NK-92 (cell line): ENCODE results near the gene ITGA7.

ENCODE experiments used
- DNase-seq: peaks from one replicate; lab custom pipeline; 2025; ENCODE audit not compliant: unreplicated experiment; lab: John Stamatoyannopoulos, UW

ITGA7 gene

DNA sequence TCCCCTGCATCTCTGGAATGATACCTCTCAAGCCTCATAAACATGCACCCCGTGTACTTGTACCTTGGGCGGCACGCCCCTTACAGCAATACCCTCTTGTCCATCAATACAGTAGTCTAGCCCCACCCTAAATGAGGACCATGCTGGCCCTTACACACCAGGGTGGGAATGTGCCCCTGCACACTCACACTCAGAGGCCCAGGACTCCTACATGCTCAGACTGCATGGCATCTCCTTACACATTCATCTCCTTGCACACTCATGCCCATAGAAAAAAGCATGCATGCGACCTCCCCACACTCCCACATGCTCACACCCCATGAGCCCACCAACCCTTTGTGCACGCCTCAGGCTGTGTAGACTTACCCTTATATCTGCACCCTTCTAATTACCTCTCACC, 22.0 kb downstream of the ITGA7 start:
- no peak for DNase-seq

DNA sequence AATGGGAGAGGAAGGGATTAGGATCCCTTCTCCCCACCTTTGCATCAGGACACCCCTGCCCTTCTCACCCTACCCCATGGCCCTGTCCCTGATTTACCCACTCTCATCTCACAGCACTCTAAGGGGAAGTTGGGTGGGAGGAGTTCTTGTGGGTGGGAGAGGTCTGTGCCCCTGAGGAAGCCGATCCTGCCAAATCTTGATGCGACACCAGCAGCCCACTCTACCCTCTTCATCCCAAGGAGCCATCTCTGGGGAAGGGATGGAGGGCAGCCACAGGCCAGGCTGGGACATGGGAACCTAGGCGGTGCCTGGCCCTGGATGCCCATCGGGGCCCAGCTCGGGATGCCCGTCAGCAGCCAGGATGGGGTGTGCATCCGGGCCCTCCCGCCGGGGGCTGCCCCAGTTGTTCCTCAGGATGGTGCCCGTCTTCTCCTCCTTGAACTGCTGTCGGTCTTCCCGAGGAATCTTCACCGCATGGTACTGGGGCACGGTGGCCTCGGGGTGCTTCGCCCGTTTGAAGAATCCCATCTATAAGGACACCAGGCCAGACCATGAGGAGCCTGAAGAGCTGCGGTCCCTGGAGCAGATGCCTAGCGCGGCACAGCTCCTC, 22.8 kb downstream of the ITGA7 start:
- DNase-seq: no peak

DNA sequence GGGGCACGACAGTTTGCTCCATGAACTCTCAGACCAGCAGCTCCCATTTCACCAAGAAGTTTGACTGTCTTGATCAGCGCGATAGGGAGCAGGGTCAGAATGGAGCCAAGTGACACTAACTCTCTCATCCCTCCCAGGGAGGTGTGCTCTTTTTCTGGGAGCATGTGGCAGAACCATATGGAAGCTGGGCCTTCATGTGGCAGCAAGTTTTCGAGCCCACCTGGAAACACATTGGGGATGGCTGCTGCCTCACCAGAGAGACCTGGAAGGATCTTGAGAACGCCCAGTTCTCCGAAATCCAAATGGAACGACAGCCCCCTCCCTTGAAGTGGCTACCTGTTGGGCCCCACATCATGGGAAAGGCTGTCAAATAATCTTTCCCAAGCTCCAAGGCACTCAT, 24.0 kb downstream of the ITGA7 start:
- no peak for DNase-seq

DNA sequence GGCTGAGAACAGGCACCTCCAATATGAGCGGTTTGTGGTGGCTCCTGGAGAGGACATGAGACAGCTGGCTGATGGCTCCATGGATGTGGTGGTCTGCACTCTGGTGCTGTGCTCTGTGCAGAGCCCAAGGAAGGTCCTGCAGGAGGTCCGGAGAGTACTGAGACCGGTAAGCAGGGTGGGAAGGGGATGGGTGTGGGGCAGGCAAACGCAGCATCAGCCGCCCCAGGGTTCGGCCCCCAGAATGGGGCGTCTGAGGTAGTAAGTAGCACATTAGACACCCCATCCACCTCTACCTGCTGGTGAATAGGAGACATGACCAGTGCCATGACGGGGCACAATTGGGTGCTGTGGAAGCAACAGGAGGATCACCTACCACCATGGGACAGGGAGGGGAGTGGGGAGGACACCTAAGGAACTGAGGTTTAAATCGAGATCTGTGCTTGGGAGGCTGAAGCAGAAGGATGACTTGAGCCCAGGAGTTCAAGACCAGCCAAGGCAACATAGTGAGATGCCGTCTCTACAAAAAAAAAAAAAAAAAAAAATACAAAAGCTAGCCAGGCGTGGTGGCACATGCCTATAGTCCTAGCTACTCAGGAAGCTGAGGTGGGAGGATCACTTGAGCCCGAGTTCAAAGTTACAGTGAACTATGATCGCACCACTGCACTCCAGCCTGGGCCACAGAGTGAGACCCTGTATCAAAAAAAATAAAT, 25.5 kb downstream of the ITGA7 start:
- DNase-seq: no peak

DNA sequence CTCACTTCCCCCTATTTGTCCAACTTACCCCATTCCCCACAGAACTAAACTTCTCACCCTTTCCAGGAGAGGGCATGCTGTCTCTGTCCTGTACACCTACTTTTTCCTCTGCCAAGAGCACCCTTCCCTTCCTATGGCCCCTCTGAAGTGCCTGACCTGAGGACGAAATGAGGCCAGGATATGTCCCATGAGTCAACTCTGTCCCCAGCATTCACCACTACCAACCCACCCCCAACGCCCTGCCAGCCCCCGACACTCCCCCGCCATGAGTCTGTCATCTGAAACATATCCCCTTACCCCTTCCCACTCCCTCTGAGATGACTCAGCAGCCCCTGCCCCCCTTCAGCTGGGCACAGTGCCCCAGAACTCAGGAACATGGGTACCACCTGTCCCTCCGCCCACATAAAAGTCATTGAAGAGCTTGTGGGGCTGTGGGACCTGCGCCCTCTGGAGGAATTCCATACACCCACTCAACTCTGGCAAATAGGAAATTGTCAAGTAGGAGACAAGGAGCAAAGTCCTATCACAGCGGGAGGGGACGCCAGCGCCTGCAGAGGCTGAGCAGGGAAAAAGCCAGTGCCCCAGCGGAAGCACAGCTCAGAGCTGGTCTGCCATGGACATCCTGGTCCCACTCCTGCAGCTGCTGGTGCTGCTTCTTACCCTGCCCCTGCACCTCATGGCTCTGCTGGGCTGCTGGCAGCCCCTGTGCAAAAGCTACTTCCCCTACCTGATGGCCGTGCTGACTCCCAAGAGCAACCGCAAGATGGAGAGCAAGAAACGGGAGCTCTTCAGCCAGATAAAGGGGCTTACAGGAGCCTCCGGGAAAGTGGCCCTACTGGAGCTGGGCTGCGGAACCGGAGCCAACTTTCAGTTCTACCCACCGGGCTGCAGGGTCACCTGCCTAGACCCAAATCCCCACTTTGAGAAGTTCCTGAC, 26.3 kb downstream of the ITGA7 start:
- DNase-seq: no peak

DNA sequence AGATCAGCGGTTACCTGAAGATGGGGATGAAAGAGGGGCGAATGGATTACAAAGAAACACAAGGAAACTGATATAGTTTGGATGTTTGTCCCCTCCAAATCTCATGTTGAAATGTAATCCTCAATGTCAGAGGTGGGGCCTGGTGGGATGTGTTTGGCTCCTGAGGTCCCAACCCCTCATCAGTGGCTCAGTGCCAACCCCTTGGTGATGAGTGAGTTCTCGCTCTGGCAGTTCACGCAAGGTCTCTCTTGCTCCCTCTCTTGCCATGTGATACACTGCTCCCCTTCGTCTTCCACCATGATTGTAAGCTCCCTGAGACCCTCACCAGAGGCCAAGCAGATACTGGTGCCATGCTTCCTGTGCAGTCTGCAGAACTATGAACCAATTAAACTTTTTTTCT, 28.0 kb downstream of the ITGA7 start:
- no peak for DNase-seq

- no peak for DNase-seq
These were observed 31.0 kb downstream of the ITGA7 start for GRCh38 chr12:55676707-55677106.

DNA sequence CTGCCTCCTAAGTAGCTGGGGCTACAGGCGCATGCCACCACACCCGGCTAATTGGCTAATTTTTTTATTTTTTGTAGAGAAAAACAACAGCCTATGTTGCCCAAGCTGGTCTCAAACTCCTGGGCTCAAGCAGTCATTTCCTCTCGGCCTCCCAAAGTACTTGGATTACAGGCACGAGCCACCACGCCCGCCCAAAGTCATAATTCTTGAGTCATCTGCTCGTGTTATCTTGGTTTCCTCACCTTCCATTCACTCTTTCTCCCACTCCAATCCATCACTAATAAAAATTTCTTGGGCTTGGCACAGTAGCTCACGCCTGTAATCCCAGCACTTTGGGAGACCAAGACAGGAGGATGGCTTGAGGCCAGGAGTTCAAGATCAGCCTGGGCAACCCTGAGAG, 32.0 kb downstream of the ITGA7 start:
- no peak for DNase-seq

GRCh38 chr12:55673638-55674037, 34.1 kb downstream of the ITGA7 start:
- DNase-seq: no peak

- no peak for DNase-seq
These were observed 36.0 kb downstream of the ITGA7 start for GRCh38 chr12:55671746-55672145.

- DNase-seq: no peak
These were observed 37.4 kb downstream of the ITGA7 start for GRCh38 chr12:55670276-55670675.

DNA sequence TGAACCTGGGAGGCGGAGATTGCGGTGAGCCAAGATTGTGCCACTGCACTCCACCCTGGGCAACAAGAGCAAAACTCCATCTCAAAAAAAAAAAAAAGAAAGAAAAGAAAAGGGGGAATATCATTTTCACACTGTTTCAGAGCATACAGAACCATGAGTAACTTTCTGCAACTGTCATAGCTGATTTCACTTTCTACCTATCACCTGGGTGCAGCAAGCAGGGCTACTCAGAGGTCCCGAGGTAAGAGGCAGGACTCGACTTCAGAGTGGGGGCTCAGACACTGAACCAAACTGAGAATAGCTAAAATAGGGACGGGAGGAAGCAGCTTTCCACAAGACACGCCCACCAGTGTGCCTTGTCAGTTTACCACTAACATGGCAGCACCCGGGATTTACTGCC, 41.2 kb downstream of the ITGA7 start:
- no peak for DNase-seq

DNA sequence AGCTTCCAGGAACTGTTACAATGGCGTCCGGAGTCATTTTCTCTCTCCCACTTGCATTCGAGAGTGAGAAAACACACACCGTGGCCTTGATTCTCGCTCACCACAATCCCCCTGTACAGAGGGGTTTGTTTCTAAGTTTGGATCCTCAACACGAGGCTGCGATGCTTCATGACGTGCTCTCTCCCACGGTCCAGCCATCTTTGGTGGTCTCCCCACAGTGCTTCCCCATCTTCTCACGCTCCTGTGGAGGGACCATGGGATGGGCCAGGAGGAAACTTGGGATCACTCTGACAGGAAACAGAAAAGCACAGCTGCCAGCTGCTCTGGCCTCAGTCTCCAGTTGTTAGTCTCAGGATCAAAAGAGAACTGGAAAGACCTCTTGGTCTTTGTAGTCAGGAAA, 42.9 kb downstream of the ITGA7 start:
- DNase-seq: no peak

DNA sequence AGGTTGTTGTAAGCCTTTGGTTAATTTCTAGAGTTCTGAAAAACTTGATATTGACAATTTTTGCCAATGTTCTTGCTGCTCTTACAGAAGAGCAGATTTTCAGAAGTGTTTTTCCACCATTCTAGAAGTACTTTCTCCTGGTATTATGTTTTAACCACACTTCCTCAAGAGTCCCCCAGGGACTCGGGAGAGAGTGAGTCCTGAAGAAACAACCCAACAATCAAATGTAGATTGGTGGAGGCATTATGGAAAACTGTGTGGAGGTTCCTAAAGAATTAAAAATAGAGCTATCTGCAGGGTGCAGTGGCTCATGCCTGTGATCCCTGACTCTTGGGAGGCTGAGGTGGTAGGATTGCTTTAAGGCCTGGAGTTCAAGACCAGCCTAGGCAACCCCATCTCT, 44.3 kb downstream of the ITGA7 start:
- no peak for DNase-seq

DNA sequence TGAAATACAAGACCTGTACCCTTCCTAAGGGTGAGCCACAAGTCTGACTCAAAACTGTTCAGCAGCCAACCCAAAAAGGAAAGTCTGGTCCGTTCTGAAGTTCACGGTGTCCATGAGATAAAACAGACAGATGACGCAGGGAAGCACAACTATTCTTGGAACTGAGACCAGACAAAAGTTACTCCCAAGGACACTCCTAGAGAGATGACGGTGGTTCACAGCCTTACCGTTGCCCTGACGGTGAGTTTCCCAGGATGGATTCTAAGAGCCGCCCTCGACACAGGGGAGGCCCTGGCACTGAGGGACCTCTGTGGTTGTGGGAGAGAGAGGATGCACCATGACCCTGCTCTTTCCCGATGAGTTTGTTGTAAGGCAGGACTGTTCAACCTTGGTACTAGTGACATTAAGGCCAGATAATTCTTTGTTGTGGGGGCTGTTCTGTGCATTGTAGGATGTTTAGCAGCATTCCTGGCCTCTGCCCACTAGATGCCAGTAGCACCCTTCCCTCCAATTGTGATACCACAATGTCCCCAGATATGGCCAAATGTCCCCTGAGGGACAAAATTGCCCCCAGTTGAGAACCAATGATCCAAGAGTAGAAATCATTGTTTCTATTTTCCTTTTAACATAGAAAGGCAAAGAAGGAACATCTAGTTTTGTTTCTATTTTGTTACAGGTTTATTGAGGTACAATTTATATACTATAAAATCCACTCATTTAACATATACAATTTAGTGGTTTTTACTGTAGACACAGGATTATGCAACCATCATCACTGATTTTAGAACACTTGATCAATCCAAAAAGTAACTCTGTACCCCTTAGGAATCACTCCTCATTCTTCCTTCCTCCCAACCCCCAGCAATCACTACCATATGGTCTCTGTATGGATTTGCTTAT, 48.0 kb downstream of the ITGA7 start:
- DNase-seq: no peak

DNA sequence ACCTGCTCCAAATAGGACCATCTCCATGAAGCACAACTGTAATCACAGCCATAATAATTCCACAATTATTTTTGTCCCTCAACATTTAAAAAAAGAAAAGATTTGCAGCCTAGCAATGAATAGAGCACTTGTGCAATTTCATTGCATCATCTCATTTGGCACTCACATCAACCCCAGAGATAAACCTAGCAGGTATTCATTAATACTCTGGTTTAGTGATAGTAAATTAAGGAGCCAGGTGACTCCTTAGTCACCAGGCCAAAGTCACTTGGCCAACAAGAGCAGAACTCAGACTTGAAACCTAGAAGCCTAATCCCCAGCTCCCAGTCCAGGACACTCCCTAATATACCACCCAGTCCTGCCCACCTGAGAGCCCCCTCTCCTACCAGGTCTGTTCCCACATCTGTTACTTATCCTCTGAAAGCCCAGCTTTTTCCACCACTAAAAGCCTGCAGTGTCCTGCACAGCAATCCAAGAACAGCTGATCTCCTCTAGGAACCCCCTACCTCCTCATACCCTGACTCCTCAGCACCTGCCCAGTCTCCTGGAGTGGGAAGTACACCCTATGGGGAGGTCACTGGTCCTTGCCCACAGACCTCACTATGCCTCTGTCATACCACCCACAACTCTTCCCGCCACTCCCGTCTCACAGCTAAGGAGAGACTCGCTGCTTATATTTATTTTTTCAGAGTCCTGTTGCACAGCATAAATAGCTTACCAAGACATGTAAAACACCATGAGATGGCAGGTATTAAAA, 48.9 kb downstream of the ITGA7 start:
- DNase-seq: no peak

- DNase-seq: no peak
These were observed 49.5 kb downstream of the ITGA7 start for GRCh38 chr12:55658212-55658611.

- no peak for DNase-seq
These were observed 50.5 kb downstream of the ITGA7 start for GRCh38 chr12:55657212-55657611.

- no peak for DNase-seq
These were observed 53.0 kb downstream of the ITGA7 start for GRCh38 chr12:55654511-55655214.

- no peak for DNase-seq
These were observed 54.7 kb downstream of the ITGA7 start for GRCh38 chr12:55653031-55653430.
